Measurements from ENCODE around the gene RHOC.

RHOC gene

GRCh38 chr1:112702420-112703261 lies 4.3 kb downstream of the RHOC start:
- H2AFZ ChIP-seq (ENCODE audit: low read depth, low read length, severe bottlenecking), result no peak overlapping the region
- no peak overlapping the region for H3K4me3 ChIP-seq (ENCODE audit: insufficient read depth, low read length, poor library complexity, severe bottlenecking)
- no peaks in the 10 kb centered on the region for H3F3A ChIP-seq (ENCODE audit: insufficient read depth)
- no peaks in the 10 kb centered on the region for H3K27me3 ChIP-seq (ENCODE audit: low read length)
- H4K20me1 ChIP-seq (ENCODE audit: low read depth, low read length), result no peaks in the 10 kb centered on the region
- H3K4me2 ChIP-seq (ENCODE audit: low read depth, low read length, poor library complexity, severe bottlenecking), result no peak overlapping the region
- no peaks in the 10 kb centered on the region for H3K9me2 ChIP-seq (replicated peaks; ENCODE audit: insufficient read depth, low read length)
- no peaks in the 10 kb centered on the region for H3K36me3 ChIP-seq (ENCODE audit: low read length)
- no peak overlapping the region for H3K9ac ChIP-seq (ENCODE audit: low read length)
- TF ChIP-seq EZH2phosphoT487 (conservative IDR thresholded peaks at IDR 0.05; ENCODE audit: low read length) (no peak), CTCF (IDR thresholded peaks at IDR 0.05; ENCODE audit: insufficient read depth, low read length, poor library complexity, severe bottlenecking) (no peak)
- H3K9me3 ChIP-seq (ENCODE audit: insufficient read depth, low read length), result no peaks in the 10 kb centered on the region
- H3K79me2 ChIP-seq (ENCODE audit: insufficient read depth, low read length), result no peaks in the 10 kb centered on the region
- no peak overlapping the region for H3K27ac ChIP-seq (ENCODE audit: low read depth, low read length)

- H3K9me3 ChIP-seq (ENCODE audit: insufficient read depth, low read length), result no peaks in the 10 kb centered on the region
- no peaks in the 10 kb centered on the region for H3K9me2 ChIP-seq (replicated peaks; ENCODE audit: insufficient read depth, low read length)
- TF ChIP-seq EZH2phosphoT487 (conservative IDR thresholded peaks at IDR 0.05; ENCODE audit: low read length) (no peak), CTCF (IDR thresholded peaks at IDR 0.05; ENCODE audit: insufficient read depth, low read length, poor library complexity, severe bottlenecking) (no peak)
- H3F3A ChIP-seq (ENCODE audit: insufficient read depth), result no peaks in the 10 kb centered on the region
- no peaks in the 10 kb centered on the region for H3K27me3 ChIP-seq (ENCODE audit: low read length)
- H2AFZ ChIP-seq (ENCODE audit: low read depth, low read length, severe bottlenecking), result no peak overlapping the region
- H3K9ac ChIP-seq (ENCODE audit: low read length), result no peak overlapping the region
- no peaks in the 10 kb centered on the region for H4K20me1 ChIP-seq (ENCODE audit: low read depth, low read length)
- H3K36me3 ChIP-seq (ENCODE audit: low read length), result no peaks in the 10 kb centered on the region
- H3K4me2 ChIP-seq (ENCODE audit: low read depth, low read length, poor library complexity, severe bottlenecking), result no peak overlapping the region
- H3K4me3 ChIP-seq (ENCODE audit: insufficient read depth, low read length, poor library complexity, severe bottlenecking), result no peak overlapping the region
- no peak overlapping the region for H3K27ac ChIP-seq (ENCODE audit: low read depth, low read length)
- no peaks in the 10 kb centered on the region for H3K79me2 ChIP-seq (ENCODE audit: insufficient read depth, low read length)
These were observed 4.9 kb downstream of the RHOC start for GRCh38 chr1:112702067-112702395.

- no peaks in the 10 kb centered on the region for H3F3A ChIP-seq (ENCODE audit: insufficient read depth)
- H3K4me3 ChIP-seq (ENCODE audit: insufficient read depth, low read length, poor library complexity, severe bottlenecking), result no peak overlapping the region
- H3K9me2 ChIP-seq (replicated peaks; ENCODE audit: insufficient read depth, low read length), result no peaks in the 10 kb centered on the region
- H3K36me3 ChIP-seq (ENCODE audit: low read length), result no peaks in the 10 kb centered on the region
- H4K20me1 ChIP-seq (ENCODE audit: low read depth, low read length), result no peaks in the 10 kb centered on the region
- no peak overlapping the region for H3K27ac ChIP-seq (ENCODE audit: low read depth, low read length)
- H3K4me2 ChIP-seq (ENCODE audit: low read depth, low read length, poor library complexity, severe bottlenecking), result no peak overlapping the region
- no peaks in the 10 kb centered on the region for H3K79me2 ChIP-seq (ENCODE audit: insufficient read depth, low read length)
- H3K9ac ChIP-seq (ENCODE audit: low read length), result no peak overlapping the region
- H3K27me3 ChIP-seq (ENCODE audit: low read length), result no peaks in the 10 kb centered on the region
- TF ChIP-seq EZH2phosphoT487 (conservative IDR thresholded peaks at IDR 0.05; ENCODE audit: low read length) (no peak), CTCF (IDR thresholded peaks at IDR 0.05; ENCODE audit: insufficient read depth, low read length, poor library complexity, severe bottlenecking) (no peak)
- no peak overlapping the region for H2AFZ ChIP-seq (ENCODE audit: low read depth, low read length, severe bottlenecking)
- no peaks in the 10 kb centered on the region for H3K9me3 ChIP-seq (ENCODE audit: insufficient read depth, low read length)
These were observed 5.5 kb downstream of the RHOC start for GRCh38 chr1:112701227-112702066.

Measured in SU-DHL-6 (cell line).